NT2/D1 (cell line): ENCODE measurements around the gene PEAK1.
A peak's percentile ranks its signal among the peaks of the same experiment; 100 is the strongest.

Experiments
- DNase-seq: peaks from one replicate; pipeline ENCODE4 v3.0.0-alpha.2; 2011; ENCODE audit warnings: low read depth, low spot score
- H3K27me3 ChIP-seq: 2 replicates; pipeline ENCODE4 v1.6.0; 2011; ENCODE audit warnings: mild to moderate bottlenecking; ENCODE audit not compliant: insufficient read length, insufficient read depth
- H3K36me3 ChIP-seq: 2 replicates; pipeline ENCODE4 v1.6.1; 2011; ENCODE audit warnings: mild to moderate bottlenecking, low read length, mixed read lengths; ENCODE audit not compliant: insufficient read depth, insufficient read length
- H3K4me1 ChIP-seq: 2 replicates; pipeline ENCODE4 v1.5.1; 2011; ENCODE audit not compliant: insufficient read depth, insufficient read length
- H3K4me3 ChIP-seq: 2 replicates; pipeline ENCODE4 v1.5.1; 2011; ENCODE audit warnings: low read depth; ENCODE audit not compliant: insufficient read length
- H3K9ac ChIP-seq: 2 replicates; pipeline ENCODE4 v1.6.0; 2011; ENCODE audit warnings: low read depth; ENCODE audit not compliant: insufficient read length
- H3K9me3 ChIP-seq: 2 replicates; pipeline ENCODE4 v1.5.1; 2011; ENCODE audit warnings: mild to moderate bottlenecking, low read length; ENCODE audit not compliant: insufficient read depth
- SUZ12 ChIP-seq: IDR thresholded peaks from 2 replicates; pipeline ENCODE4 v1.6.1; 2011; ENCODE audit not compliant: insufficient read length, insufficient read depth; ENCODE audit errors: extremely low read depth
- YY1 ChIP-seq: IDR thresholded peaks from 2 replicates; pipeline ENCODE4 v1.6.1; 2011; ENCODE audit not compliant: insufficient read length, insufficient read depth
- ZNF274 ChIP-seq: IDR thresholded peaks from 2 replicates; pipeline ENCODE4 v1.6.1; 2011; ENCODE audit warnings: mild to moderate bottlenecking, low read depth, low read length

PEAK1 gene, protein sequence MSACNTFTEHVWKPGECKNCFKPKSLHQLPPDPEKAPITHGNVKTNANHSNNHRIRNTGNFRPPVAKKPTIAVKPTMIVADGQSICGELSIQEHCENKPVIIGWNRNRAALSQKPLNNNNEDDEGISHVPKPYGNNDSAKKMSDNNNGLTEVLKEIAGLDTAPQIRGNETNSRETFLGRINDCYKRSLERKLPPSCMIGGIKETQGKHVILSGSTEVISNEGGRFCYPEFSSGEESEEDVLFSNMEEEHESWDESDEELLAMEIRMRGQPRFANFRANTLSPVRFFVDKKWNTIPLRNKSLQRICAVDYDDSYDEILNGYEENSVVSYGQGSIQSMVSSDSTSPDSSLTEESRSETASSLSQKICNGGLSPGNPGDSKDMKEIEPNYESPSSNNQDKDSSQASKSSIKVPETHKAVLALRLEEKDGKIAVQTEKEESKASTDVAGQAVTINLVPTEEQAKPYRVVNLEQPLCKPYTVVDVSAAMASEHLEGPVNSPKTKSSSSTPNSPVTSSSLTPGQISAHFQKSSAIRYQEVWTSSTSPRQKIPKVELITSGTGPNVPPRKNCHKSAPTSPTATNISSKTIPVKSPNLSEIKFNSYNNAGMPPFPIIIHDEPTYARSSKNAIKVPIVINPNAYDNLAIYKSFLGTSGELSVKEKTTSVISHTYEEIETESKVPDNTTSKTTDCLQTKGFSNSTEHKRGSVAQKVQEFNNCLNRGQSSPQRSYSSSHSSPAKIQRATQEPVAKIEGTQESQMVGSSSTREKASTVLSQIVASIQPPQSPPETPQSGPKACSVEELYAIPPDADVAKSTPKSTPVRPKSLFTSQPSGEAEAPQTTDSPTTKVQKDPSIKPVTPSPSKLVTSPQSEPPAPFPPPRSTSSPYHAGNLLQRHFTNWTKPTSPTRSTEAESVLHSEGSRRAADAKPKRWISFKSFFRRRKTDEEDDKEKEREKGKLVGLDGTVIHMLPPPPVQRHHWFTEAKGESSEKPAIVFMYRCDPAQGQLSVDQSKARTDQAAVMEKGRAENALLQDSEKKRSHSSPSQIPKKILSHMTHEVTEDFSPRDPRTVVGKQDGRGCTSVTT (N-terminal part only)

DNA sequence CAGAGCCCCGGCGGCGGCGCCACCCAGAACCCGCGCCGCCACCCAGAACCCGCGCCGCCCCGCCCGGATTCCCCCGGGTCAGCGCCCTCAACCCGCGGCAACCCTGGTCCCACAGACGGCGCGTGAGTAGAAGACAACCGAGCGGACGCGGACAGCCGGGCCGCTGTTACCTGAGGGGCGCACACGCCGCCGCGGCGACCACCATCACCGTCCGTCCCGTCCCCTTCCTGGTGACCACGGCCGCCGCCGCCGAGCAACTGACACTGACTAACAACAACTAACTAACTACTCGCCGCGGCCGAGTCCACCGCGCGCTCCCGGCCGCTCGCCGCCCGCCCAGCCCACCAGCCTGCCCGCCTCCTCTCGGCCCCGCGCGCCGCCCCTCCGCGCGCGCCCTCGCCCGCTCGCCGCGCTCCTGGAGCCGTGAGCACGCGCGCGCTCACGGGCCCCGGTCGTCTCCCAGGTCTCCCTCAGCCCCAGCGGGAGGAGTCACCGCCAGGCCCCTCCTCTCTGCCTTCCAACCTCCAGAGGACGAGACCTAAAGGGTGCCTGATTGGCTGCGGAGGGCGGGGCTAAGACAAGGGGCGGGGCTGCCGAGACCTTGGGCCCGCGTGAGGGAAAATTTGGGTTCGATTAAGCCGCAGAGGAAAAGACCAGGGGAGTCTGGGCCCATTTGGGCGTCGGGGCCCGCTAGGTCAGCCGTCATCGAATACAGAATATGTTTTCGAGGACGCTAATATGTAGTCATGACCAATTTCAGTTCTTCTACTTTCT lies at the start of gene PEAK1:
TSS of gene PEAK1 (minus strand) at position 269 of the 774 bp plus-strand sequence. CDS start 238,178 bp downstream, outside the sequence.
- Histone ChIP-seq H3K4me1 (peaks cover 2% of the 10 kb centered on the region), H3K27me3 (no peaks in the 10 kb centered on the region), H3K4me3 (peak within 1 kb of the TSS; percentile 84), H3K9ac (peak within 1 kb of the TSS; percentile 91), H3K36me3 (no peaks in the 10 kb centered on the region), H3K9me3 (no peaks in the 10 kb centered on the region)
- TF ChIP-seq SUZ12 = no peak
- no peak for TF ChIP-seq YY1
- no peak for TF ChIP-seq ZNF274
- peak; percentile 97 for DNase-seq

GRCh38 chr15:77468896-77469295 lies 49.0 kb upstream of the PEAK1 start:
- peaks cover 66% of the 10 kb centered on the region for H3K36me3 ChIP-seq
- TF ChIP-seq YY1 (no peak), ZNF274 (no peak), SUZ12 (no peak)
- H3K9me3 ChIP-seq = no peaks in the 10 kb centered on the region
- no peak overlapping the region for H3K4me3 ChIP-seq
- no peaks in the 10 kb centered on the region for H3K27me3 ChIP-seq
- no peak for DNase-seq
- no peak overlapping the region for H3K9ac ChIP-seq
- H3K4me1 ChIP-seq = no peaks in the 10 kb centered on the region

DNA sequence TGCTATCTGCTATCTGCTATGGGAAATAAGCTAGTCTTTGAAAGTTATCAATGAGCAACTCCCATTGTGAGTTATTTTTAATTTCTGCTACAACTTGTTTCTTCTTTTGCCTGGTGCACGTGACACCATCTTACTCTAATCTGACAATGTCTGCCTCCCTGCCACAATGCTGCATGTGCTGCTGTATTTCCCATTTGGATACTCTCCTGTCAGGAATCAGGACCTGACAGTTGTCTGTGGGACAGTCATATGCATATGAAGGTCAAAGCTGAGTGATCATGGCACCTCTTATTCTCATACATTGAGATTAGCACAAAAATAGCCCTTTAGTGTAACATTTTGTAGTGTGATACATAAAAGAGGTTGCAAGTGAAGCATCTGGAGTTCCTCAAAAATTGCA lies 46.6 kb upstream of the PEAK1 start:
- Histone ChIP-seq H3K27me3 (no peaks in the 10 kb centered on the region), H3K9me3 (no peaks in the 10 kb centered on the region), H3K36me3 (peaks cover 58% of the 10 kb centered on the region), H3K4me1 (no peaks in the 10 kb centered on the region), H3K9ac (no peak overlapping the region), H3K4me3 (no peak overlapping the region)
- no peak for DNase-seq
- no peak for TF ChIP-seq ZNF274
- no peak for TF ChIP-seq SUZ12
- no peak for TF ChIP-seq YY1

GRCh38 chr15:77464129-77464865 lies 44.4 kb upstream of the PEAK1 start:
- TF ChIP-seq SUZ12 = no peak
- no peak for TF ChIP-seq ZNF274
- TF ChIP-seq YY1 = no peak
- Histone ChIP-seq H3K9ac (no peak overlapping the region), H3K36me3 (peaks cover 60% of the 10 kb centered on the region), H3K9me3 (no peaks in the 10 kb centered on the region), H3K4me3 (no peak overlapping the region), H3K27me3 (no peaks in the 10 kb centered on the region), H3K4me1 (no peaks in the 10 kb centered on the region)
- no peak for DNase-seq

DNA sequence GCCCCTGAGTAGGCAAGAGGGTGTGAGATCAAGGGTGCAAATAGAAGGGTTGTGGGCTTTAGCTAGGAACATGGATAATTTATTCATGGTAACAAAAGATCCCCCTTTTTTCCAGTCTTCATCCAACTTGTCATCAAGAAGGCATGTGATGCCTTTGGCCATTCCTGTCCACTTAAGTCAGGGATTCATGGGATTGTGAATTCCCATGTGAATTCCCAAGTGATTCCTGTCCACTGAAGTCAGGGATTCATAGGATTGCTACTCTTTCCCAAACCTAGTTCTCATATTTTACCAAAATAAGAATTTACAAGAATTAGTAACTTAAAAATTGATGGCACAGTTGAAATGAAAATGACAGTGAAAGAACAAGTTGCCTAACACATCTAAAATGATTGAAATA lies 41.6 kb upstream of the PEAK1 start:
- no peak for DNase-seq
- no peak overlapping the region for H3K4me3 ChIP-seq
- peaks cover 48% of the 10 kb centered on the region for H3K36me3 ChIP-seq

GRCh38 chr15:77459031-77459430 lies 39.1 kb upstream of the PEAK1 start:
- no peaks in the 10 kb centered on the region for H3K4me1 ChIP-seq
- TF ChIP-seq SUZ12 (no peak), ZNF274 (no peak), YY1 (no peak)
- H3K9ac ChIP-seq = no peak overlapping the region
- H3K4me3 ChIP-seq = no peak overlapping the region
- no peaks in the 10 kb centered on the region for H3K9me3 ChIP-seq
- no peak for DNase-seq
- peaks cover 29% of the 10 kb centered on the region for H3K36me3 ChIP-seq
- H3K27me3 ChIP-seq = no peaks in the 10 kb centered on the region

More for the DNA sequence above, 41.6 kb upstream of the PEAK1 start:
- H3K9me3 ChIP-seq = no peaks in the 10 kb centered on the region
- no peak overlapping the region for H3K9ac ChIP-seq
- H3K4me1 ChIP-seq = no peaks in the 10 kb centered on the region
- TF ChIP-seq YY1 = no peak
- H3K27me3 ChIP-seq = no peaks in the 10 kb centered on the region
